A549 (cell line): ENCODE results near the gene PTGER2.

Experiments used
- CTCF ChIP-seq: fragments of >200 bp; sonication (Bioruptor Twin); formaldehyde crosslinking; IDR thresholded peaks from 3 replicates; pipeline ENCODE4 v1.5.1; 2016
- EP300 ChIP-seq, 2 experiments: fragments of >200 bp; sonication (Bioruptor Twin); formaldehyde crosslinking; IDR thresholded peaks; 2 replicates in 1 of 2; 3 replicates in 1 of 2; pipeline ENCODE4 v1.6.1; 2016 to 2017
- MAX ChIP-seq: IDR thresholded peaks from 2 replicates; pipeline ENCODE4 v1.6.1; 2012
- POLR2A ChIP-seq: IDR thresholded peaks from 2 replicates; pipeline ENCODE4 v1.6.1; 2012; ENCODE audit warnings: mild to moderate bottlenecking, low read length
- TP53 ChIP-seq: fragments of 250-450 bp; sonication (Bioruptor Pico); IDR thresholded peaks from 2 replicates; pipeline ENCODE4 v1.5.0; 2021; ENCODE audit warnings: mild to moderate bottlenecking, moderate library complexity

- TF ChIP-seq POLR2A (no peak), CTCF (no peak), EP300 (IDR thresholded peaks at IDR 0.05) (no peak), MAX (no peak), TP53 (CRISPR knock-in tag) (no peak)
Measured at GRCh38 chr14:52325630-52326029, 11.5 kb downstream of the PTGER2 start.
